HUDEP-2 (cell line): ENCODE results near the gene PDK4.
"Not testable (repeated sequence)": the region's sequence is repeated elsewhere in the genome, so short reads cannot be mapped to it uniquely, and the experiment has no call there.

ENCODE experiments used
- DNase-seq, 76 experiments: peaks; one replicate each; lab custom pipeline; 2025; ENCODE audit not compliant: unreplicated experiment in 76 of 76; lab: John Stamatoyannopoulos, UW

PDK4 gene

GRCh38 chr7:95578299-95578855 lies 17.9 kb downstream of the PDK4 start:
- no peak for DNase-seq

- DNase-seq = no peak
These were observed 19.2 kb downstream of the PDK4 start for GRCh38 chr7:95577137-95577536.

GRCh38 chr7:95569720-95570119 lies 26.6 kb downstream of the PDK4 start:
- no peak for DNase-seq

- no peak for DNase-seq
These were observed 35.6 kb downstream of the PDK4 start for GRCh38 chr7:95560674-95561073.

GRCh38 chr7:95558864-95559263 lies 37.5 kb downstream of the PDK4 start:
- no peak for DNase-seq

GRCh38 chr7:95556777-95557176 lies 39.5 kb downstream of the PDK4 start:
- DNase-seq = no peak

- no peak for DNase-seq
These were observed 42.4 kb downstream of the PDK4 start for GRCh38 chr7:95553939-95554338.

GRCh38 chr7:95552010-95552926 lies 44.0 kb downstream of the PDK4 start:
- DNase-seq = not testable (repeated sequence)

- no peak for DNase-seq
These were observed 45.8 kb downstream of the PDK4 start for GRCh38 chr7:95550546-95550945.

- DNase-seq = peak in 11 of 76 experiments; percentile 0 to 33 (median 6)
These were observed 46.3 kb downstream of the PDK4 start for GRCh38 chr7:95549818-95550529.

GRCh38 chr7:95547361-95548348 lies 48.7 kb downstream of the PDK4 start:
- no peak for DNase-seq

- DNase-seq = no peak
These were observed 49.7 kb downstream of the PDK4 start for GRCh38 chr7:95546647-95547046.

GRCh38 chr7:95545673-95546072 lies 50.6 kb downstream of the PDK4 start:
- no peak for DNase-seq

GRCh38 chr7:95545007-95545615 lies 51.2 kb downstream of the PDK4 start:
- no peak for DNase-seq

GRCh38 chr7:95544171-95544570 lies 52.1 kb downstream of the PDK4 start:
- no peak for DNase-seq

- no peak for DNase-seq
These were observed 53.0 kb downstream of the PDK4 start for GRCh38 chr7:95543312-95543711.

- DNase-seq = no peak
These were observed 56.0 kb downstream of the PDK4 start for GRCh38 chr7:95540366-95540765.

- no peak for DNase-seq
These were observed 56.9 kb downstream of the PDK4 start for GRCh38 chr7:95539426-95539825.

- no peak for DNase-seq
These were observed 58.8 kb downstream of the PDK4 start for GRCh38 chr7:95537468-95537867.
